ENCODE results near the gene ABHD16A. TPM values are rescaled to one million over a fixed set of nuclear protein-coding genes. Genes with fewer than 3 reads are reported as not detected.

Gene ABHD16A
- polyA plus RNA-seq, 2 of the 4 experiments (the other 2 are of a cell fraction): 16.6 to 22.3 TPM

DNA sequence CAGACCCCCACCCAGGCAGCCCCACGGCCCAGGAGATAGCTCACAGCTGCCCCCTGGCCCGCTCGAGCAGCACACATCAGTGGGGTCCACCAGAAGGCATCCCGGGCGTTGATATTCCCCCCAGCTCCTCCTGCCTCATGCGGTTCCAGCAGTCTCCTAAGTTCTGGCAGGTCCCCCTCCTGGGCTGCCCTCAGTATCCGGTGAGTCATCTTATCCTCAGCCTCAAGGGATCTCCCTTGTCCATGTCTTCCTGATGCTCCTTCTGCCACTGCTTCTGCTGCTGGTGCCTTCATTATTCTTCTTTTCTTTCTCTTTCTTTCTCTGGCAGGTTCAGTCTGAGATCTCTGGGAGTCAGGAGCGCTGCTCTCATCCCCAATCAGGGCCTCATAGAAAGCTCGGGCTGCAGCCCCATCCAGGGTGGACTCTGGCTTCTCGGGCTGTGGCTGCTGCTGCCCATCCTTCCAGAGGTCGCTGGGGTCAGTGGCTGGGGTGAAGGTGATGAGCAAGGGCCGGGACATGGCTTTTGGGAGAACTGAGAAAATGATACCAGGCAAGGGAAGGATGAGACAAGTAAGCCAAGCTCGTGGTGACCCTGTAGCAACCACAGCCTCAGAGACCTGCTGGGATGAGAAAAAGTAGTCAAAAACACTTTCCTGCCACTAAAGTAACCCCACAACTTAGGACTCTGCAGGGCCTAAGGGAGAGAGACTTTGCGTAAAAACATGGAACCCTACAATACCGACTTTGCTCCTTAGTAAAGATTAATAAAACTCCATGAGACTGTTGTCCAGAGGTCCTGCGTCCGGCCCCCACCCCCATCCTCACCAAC lies 38.9 kb downstream of the ABHD16A start:
- POLR2A ChIA-PET: interaction anchor here (0.6 to 2.5 kb wide), 5 partner anchors 12 to 231 kb away, joined by 4 to 14 read pairs (median 7); partner anchors contain the start of genes BAG6, HSPA1A, HSPA1B and HSPA1L
- H3K4me3 ChIP-seq: peak overlapping the region; percentile 83
- no peak for FAIRE-seq
- H3K4me2 ChIP-seq: peak overlapping the region; percentile 94
- H3K27ac ChIP-seq: peak overlapping the region; percentile 90 to 97
- TF ChIP-seq RNF2 (IDR thresholded peaks at IDR 0.05; ENCODE audit: borderline replicate concordance, low read depth) (no peak), E2F6 (IDR thresholded peaks at IDR 0.05; ENCODE audit: borderline replicate concordance, low read depth) (no peak), FOSL2 (IDR thresholded peaks at IDR 0.05) (no peak), FOSL2 (CRISPR knock-in tag; IDR thresholded peaks at IDR 0.05) (peak; percentile 28), CHD4 (IDR thresholded peaks at IDR 0.05; ENCODE audit: borderline replicate concordance) (no peak), PHF8 (IDR thresholded peaks at IDR 0.05; ENCODE audit: borderline replicate concordance, low read depth) (0 out of 2 replicates have a peak, but pooled peaks have one; percentile 3), FOSB (CRISPR knock-in tag; IDR thresholded peaks at IDR 0.05) (no peak), BCL3 (IDR thresholded peaks at IDR 0.05) (no peak), RARB (CRISPR knock-in tag; IDR thresholded peaks at IDR 0.05) (no peak)
- CTCF ChIA-PET: interaction anchor here (0.7 to 1.9 kb wide), 5 partner anchors 11 to 200 kb away, joined by 3 to 12 read pairs (median 4); partner anchors contain the start of genes BAG6 and LY6G5C
- no peak for DNase-seq (ENCODE audit: low read depth in 1 of 2, low spot score in 1 of 2)
- WGBS (ENCODE audit: missing lambda C conversion rate): 46% methylated on average over 11 of the region's 17 CpGs
- H3K4me1 ChIP-seq: peaks cover 30% of the 10 kb centered on the region
- ATAC-seq: no peak
- no peaks in the 10 kb centered on the region for H3K9me3 ChIP-seq

GRCh38 chr6:31663126-31663960 lies 39.8 kb downstream of the ABHD16A start:
- CTCF ChIA-PET: interaction anchor here (0.5 to 1.9 kb wide), 6 partner anchors 10 to 201 kb away, joined by 3 to 12 read pairs (median 4); partner anchors contain the start of genes BAG6 and LY6G5C
- TF ChIP-seq CHD2 (IDR thresholded peaks at IDR 0.05; ENCODE audit: low read length, partially characterized antibody): no peak
- TF ChIP-seq CBX8 (IDR thresholded peaks at IDR 0.05): no peak
- no peak for TF ChIP-seq HES2 (IDR thresholded peaks at IDR 0.05)
- TF ChIP-seq CBX2 (IDR thresholded peaks at IDR 0.05; ENCODE audit: borderline replicate concordance, low read depth): no peak
- TF ChIP-seq FOSL2 (IDR thresholded peaks at IDR 0.05): no peak
- TF ChIP-seq FOSL2 (CRISPR knock-in tag; IDR thresholded peaks at IDR 0.05): no peak
- TF ChIP-seq EHF (CRISPR knock-in tag; IDR thresholded peaks at IDR 0.05): no peak
- TF ChIP-seq ZSCAN20 (CRISPR knock-in tag; IDR thresholded peaks at IDR 0.05): no peak
- TF ChIP-seq KDM1A (IDR thresholded peaks at IDR 0.05; ENCODE audit: low read depth): no peak
- TF ChIP-seq, protein P1, sequence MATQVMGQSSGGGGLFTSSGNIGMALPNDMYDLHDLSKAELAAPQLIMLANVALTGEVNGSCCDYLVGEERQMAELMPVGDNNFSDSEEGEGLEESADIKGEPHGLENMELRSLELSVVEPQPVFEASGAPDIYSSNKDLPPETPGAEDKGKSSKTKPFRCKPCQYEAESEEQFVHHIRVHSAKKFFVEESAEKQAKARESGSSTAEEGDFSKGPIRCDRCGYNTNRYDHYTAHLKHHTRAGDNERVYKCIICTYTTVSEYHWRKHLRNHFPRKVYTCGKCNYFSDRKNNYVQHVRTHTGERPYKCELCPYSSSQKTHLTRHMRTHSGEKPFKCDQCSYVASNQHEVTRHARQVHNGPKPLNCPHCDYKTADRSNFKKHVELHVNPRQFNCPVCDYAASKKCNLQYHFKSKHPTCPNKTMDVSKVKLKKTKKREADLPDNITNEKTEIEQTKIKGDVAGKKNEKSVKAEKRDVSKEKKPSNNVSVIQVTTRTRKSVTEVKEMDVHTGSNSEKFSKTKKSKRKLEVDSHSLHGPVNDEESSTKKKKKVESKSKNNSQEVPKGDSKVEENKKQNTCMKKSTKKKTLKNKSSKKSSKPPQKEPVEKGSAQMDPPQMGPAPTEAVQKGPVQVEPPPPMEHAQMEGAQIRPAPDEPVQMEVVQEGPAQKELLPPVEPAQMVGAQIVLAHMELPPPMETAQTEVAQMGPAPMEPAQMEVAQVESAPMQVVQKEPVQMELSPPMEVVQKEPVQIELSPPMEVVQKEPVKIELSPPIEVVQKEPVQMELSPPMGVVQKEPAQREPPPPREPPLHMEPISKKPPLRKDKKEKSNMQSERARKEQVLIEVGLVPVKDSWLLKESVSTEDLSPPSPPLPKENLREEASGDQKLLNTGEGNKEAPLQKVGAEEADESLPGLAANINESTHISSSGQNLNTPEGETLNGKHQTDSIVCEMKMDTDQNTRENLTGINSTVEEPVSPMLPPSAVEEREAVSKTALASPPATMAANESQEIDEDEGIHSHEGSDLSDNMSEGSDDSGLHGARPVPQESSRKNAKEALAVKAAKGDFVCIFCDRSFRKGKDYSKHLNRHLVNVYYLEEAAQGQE (IDR thresholded peaks at IDR 0.05): no peak
- no peak for TF ChIP-seq SMC3 (IDR thresholded peaks at IDR 0.05)
- TF ChIP-seq JUNB (IDR thresholded peaks at IDR 0.05): no peak
- TF ChIP-seq HOXB13 (CRISPR knock-in tag; IDR thresholded peaks at IDR 0.05; ENCODE audit: low read depth): no peak
- no peak for TF ChIP-seq CEBPB (IDR thresholded peaks at IDR 0.05)
- TF ChIP-seq TFCP2L1 (CRISPR knock-in tag; IDR thresholded peaks at IDR 0.05): no peak
- no peak for TF ChIP-seq RAD21 (conservative IDR thresholded peaks at IDR 0.05 in 1 of 2, IDR thresholded peaks at IDR 0.05 in 1 of 2)
- no peak for TF ChIP-seq NFE2L2 (conservative IDR thresholded peaks at IDR 0.05; ENCODE audit: low read length)
- TF ChIP-seq JUN (IDR thresholded peaks at IDR 0.05): no peak
- TF ChIP-seq MAX (IDR thresholded peaks at IDR 0.05): no peak
- TF ChIP-seq HDAC2 (IDR thresholded peaks at IDR 0.05): no peak
- no peak for TF ChIP-seq FOXS1 (CRISPR knock-in tag; IDR thresholded peaks at IDR 0.05)
- WGBS (ENCODE audit: missing lambda C conversion rate): 90% methylated on average over 4 of the region's 9 CpGs

More at GRCh38 chr6:31663126-31663960, 39.8 kb downstream of the ABHD16A start:
- ATAC-seq (no peak), FAIRE-seq (no peak), DNase-seq (ENCODE audit: low read depth in 1 of 2, low spot score in 1 of 2) (no peak)
- H3K4me3 ChIP-seq: no peak overlapping the region
- peaks cover 38% of the 10 kb centered on the region for H3K4me1 ChIP-seq
- H3K27ac ChIP-seq: peak overlapping the region in 1 of 2 experiments; percentile 97; a peak in 2 of 6 replicates
- H3K9me3 ChIP-seq: no peaks in the 10 kb centered on the region
- POLR2A ChIA-PET: interaction anchor here (0.7 to 2.5 kb wide), 3 partner anchors 11 to 144 kb away, joined by 4 to 14 read pairs (median 5); partner anchors contain the start of gene BAG6
- peak overlapping the region; percentile 94; the same call in 2 of the 3 replicates for H3K4me2 ChIP-seq

Measured in A549 (cell line).